Sigmoid colon (tissue), 7 donors: ENCODE data around the gene STIP1. TPM values are rescaled to one million over a fixed set of nuclear protein-coding genes. Genes with fewer than 3 reads are reported as not detected.

Experiments
- DNase-seq: peaks from one replicate; pipeline ENCODE4 v3.0.0-alpha.2; 2019
- H3K27ac ChIP-seq, 4 donors: fragments of 200-600 bp; sonication (generic); one replicate each; pipeline ENCODE4 v1.5.1; 2016 to 2019; ENCODE audit warnings: mild to moderate bottlenecking in 1 of 4
- H3K27me3 ChIP-seq, 3 donors: fragments of 200-600 bp; sonication (generic); one replicate each; pipeline ENCODE4 v1.5.1; 2019; ENCODE audit warnings: mild to moderate bottlenecking in 1 of 3
- H3K36me3 ChIP-seq, 4 donors: fragments of 200-600 bp; sonication (generic); one replicate each; pipeline ENCODE4 v1.5.1; 2016 to 2019
- H3K4me1 ChIP-seq, 4 donors: fragments of 200-600 bp; sonication (generic); one replicate each; pipeline ENCODE4 v1.5.1; 2017 to 2019
- H3K4me3 ChIP-seq, 4 donors: fragments of 200-600 bp; sonication (generic); one replicate each; pipeline ENCODE4 v1.5.1; 2017 to 2019; ENCODE audit warnings: mild to moderate bottlenecking in 2 of 4, moderate library complexity in 1 of 4
- H3K9me3 ChIP-seq, 4 donors: fragments of 200-600 bp in 3 of 4; sonication (generic) in 3 of 4; one replicate each; pipeline versions ENCODE4 v1.5.1 to v1.6.1; 2013 to 2019
- CTCF ChIP-seq, 4 experiments: fragments of 450-650 bp in 3 of 4; fragments of 200-600 bp in 1 of 4; IDR thresholded peaks; one replicate each; pipeline ENCODE4 v1.5.1; 2016 to 2019; ENCODE audit warnings: antibody characterized with exemption in 4 of 4, mild to moderate bottlenecking in 3 of 4, moderate library complexity in 2 of 4
- EP300 ChIP-seq, 4 donors: sonication (generic); formaldehyde crosslinking; IDR thresholded peaks; one replicate each; pipeline ENCODE4 v1.6.1; 2017; ENCODE audit warnings: antibody characterized with exemption in 4 of 4
- POLR2A ChIP-seq, 2 donors: fragments of 450-650 bp; IDR thresholded peaks; one replicate each; pipeline ENCODE4 v1.6.1; 2016; ENCODE audit warnings: antibody characterized with exemption in 2 of 2, mild to moderate bottlenecking in 2 of 2, moderate library complexity in 2 of 2
- POLR2AphosphoS5 ChIP-seq, 4 donors: sonication (generic); formaldehyde crosslinking; IDR thresholded peaks; one replicate each; pipeline ENCODE4 v1.6.1; 2017; ENCODE audit warnings: antibody characterized with exemption in 4 of 4
- WGBS, 2 donors: extraction: QIAGEN DNeasy Blood & Tissue Kit; methylation state at CpG; one replicate each; pipeline ENCODE4 v1.1.7; 2013; 5-methylcytosine and 5-hydroxymethylcytosine counted together
- intact Hi-C: fragments of 100-400 bp; cut with DNase I; formaldehyde crosslinking; loops from one replicate; pipeline ENCODE4 v1.15.1; 2023
- polyA plus RNA-seq, 3 donors: library from polyadenylated mRNA; stranded (reverse); fragments of 200-250 nt; gene quantifications; one replicate each; pipeline ENCODE4 v1.2.3, GENCODE V29; 2013
- total RNA-seq, 4 donors: library from RNA; depleted of rRNA; stranded (reverse); fragments of >200 nt; gene quantifications; one replicate each; pipeline ENCODE4 v1.1.0, GENCODE V29; 2016
- donor health status: healthy with polysubstance abuse.
- donor health status: Bipolar disorder and iron deficiency.
- donor health status: healthy.

Gene STIP1
- total and polyA plus RNA-seq, 7 donors: 38.4 to 90.3 (median 74.9) TPM

- WGBS, 2 donors: 1 to 5% methylated on average over 26 of the region's 26 CpGs
Observed at GRCh38 chr11:64226507-64227051, 40.6 kb downstream of the STIP1 start.

GRCh38 chr11:64227405-64227956, 41.5 kb downstream of the STIP1 start:
- no peak for TF ChIP-seq EP300 (IDR thresholded peaks at IDR 0.05)
- TF ChIP-seq POLR2AphosphoS5 (IDR thresholded peaks at IDR 0.05): no peak
- TF ChIP-seq CTCF (IDR thresholded peaks at IDR 0.05): no peak
- no peak for TF ChIP-seq POLR2A (IDR thresholded peaks at IDR 0.05)
- H3K9me3 ChIP-seq: no peaks in the 10 kb centered on the region
- H3K27ac ChIP-seq: peak overlapping the region; percentile 89 to 94 (median 92)
- peaks cover 0 to 60% (median 49%) of the 10 kb centered on the region in 4 donors for H3K4me1 ChIP-seq
- intact Hi-C loops: loop anchor here (5.0 kb wide), 1 partner anchor 40 kb away; the partner anchor contains the start of gene STIP1
- peak overlapping the region in 2 of 4 donors; percentile 71 to 89 for H3K4me3 ChIP-seq
- H3K36me3 ChIP-seq: peaks cover 0 to 7% (median 0%) of the 10 kb centered on the region in 4 donors
- DNase-seq: peak; percentile 64
- H3K27me3 ChIP-seq: no peaks in the 10 kb centered on the region
- 74 to 83% methylated on average over 3 of the region's 3 CpGs for WGBS, 2 donors

More at GRCh38 chr11:64226507-64227051, 40.6 kb downstream of the STIP1 start:
- Histone ChIP-seq H3K27ac (peak overlapping the region; percentile 89 to 94 (median 92)), H3K27me3 (no peaks in the 10 kb centered on the region), H3K4me1 (peaks cover 0 to 60% (median 45%) of the 10 kb centered on the region in 4 donors), H3K9me3 (no peaks in the 10 kb centered on the region), H3K36me3 (peaks cover 0 to 7% (median 0%) of the 10 kb centered on the region in 4 donors), H3K4me3 (peak overlapping the region; percentile 71 to 89 (median 80))
- TF ChIP-seq EP300 (IDR thresholded peaks at IDR 0.05): no peak
- TF ChIP-seq POLR2A (IDR thresholded peaks at IDR 0.05): no peak
- TF ChIP-seq POLR2AphosphoS5 (IDR thresholded peaks at IDR 0.05): no peak
- TF ChIP-seq CTCF (IDR thresholded peaks at IDR 0.05): no peak
- DNase-seq: peak; percentile 80
- intact Hi-C loops: loop anchor here (5.0 kb wide), 1 partner anchor 39 kb away; the partner anchor contains the start of gene STIP1

GRCh38 chr11:64229090-64229743, 43.2 kb downstream of the STIP1 start:
- peak overlapping the region in 2 of 4 donors; percentile 70 to 82 for H3K4me3 ChIP-seq
- H3K4me1 ChIP-seq: peaks cover 0 to 75% (median 60%) of the 10 kb centered on the region in 4 donors
- no peaks in the 10 kb centered on the region for H3K9me3 ChIP-seq
- DNase-seq: no peak
- TF ChIP-seq EP300 (IDR thresholded peaks at IDR 0.05) (no peak), CTCF (IDR thresholded peaks at IDR 0.05) (no peak), POLR2AphosphoS5 (IDR thresholded peaks at IDR 0.05) (no peak), POLR2A (IDR thresholded peaks at IDR 0.05) (no peak)
- peak overlapping the region; percentile 95 to 98 (median 96) for H3K27ac ChIP-seq
- intact Hi-C loops: loop anchor here (5.0 kb wide), 1 partner anchor 42 kb away; the partner anchor contains the start of gene STIP1
- H3K27me3 ChIP-seq: no peaks in the 10 kb centered on the region
- WGBS, 2 donors: 87 to 89% methylated on average over 12 of the region's 12 CpGs
- H3K36me3 ChIP-seq: peaks cover 0 to 3% (median 0%) of the 10 kb centered on the region in 4 donors

- peak overlapping the region; percentile 95 to 98 (median 96) for H3K27ac ChIP-seq
- no peaks in the 10 kb centered on the region for H3K27me3 ChIP-seq
- no peak for DNase-seq
- intact Hi-C loops: loop anchor here (5.0 kb wide), 1 partner anchor 42 kb away; the partner anchor contains the start of gene STIP1
- peaks cover 0 to 74% (median 59%) of the 10 kb centered on the region in 4 donors for H3K4me1 ChIP-seq
- TF ChIP-seq EP300 (IDR thresholded peaks at IDR 0.05): no peak
- no peak for TF ChIP-seq POLR2AphosphoS5 (IDR thresholded peaks at IDR 0.05)
- TF ChIP-seq POLR2A (IDR thresholded peaks at IDR 0.05): no peak
- TF ChIP-seq CTCF (IDR thresholded peaks at IDR 0.05): no peak
- no peaks in the 10 kb centered on the region for H3K9me3 ChIP-seq
- WGBS, 2 donors: 38 to 50% methylated on average over 13 of the region's 13 CpGs
- H3K36me3 ChIP-seq: no peaks in the 10 kb centered on the region
- H3K4me3 ChIP-seq: peak overlapping the region; percentile 57 to 82 (median 76)
Observed at GRCh38 chr11:64229744-64230170, 43.8 kb downstream of the STIP1 start.
